Loucy (cell line): ENCODE measurements around the gene STXBP4.

Experiments
- H2AFZ ChIP-seq: fragments of 200-600 bp; sonication (generic); 2 replicates; pipeline ENCODE4 v1.6.0; 2016; ENCODE audit warnings: antibody characterized with exemption, mild to moderate bottlenecking, low read length, moderate library complexity
- H3F3A ChIP-seq: fragments of 200-600 bp; 2 replicates; pipeline ENCODE4 v1.6.0; 2016; ENCODE audit warnings: antibody characterized with exemption, low read depth, mild to moderate bottlenecking
- H3K27me3 ChIP-seq: fragments of 200-600 bp; sonication (generic); 2 replicates; pipeline ENCODE4 v1.6.1; 2014; ENCODE audit warnings: low read length, mild to moderate bottlenecking; ENCODE audit not compliant: insufficient read depth, poor library complexity, severe bottlenecking
- H3K36me3 ChIP-seq: fragments of 200-600 bp; sonication (generic); 2 replicates; pipeline ENCODE4 v1.6.1; 2016; ENCODE audit warnings: low read length; ENCODE audit not compliant: insufficient read depth
- H3K4me1 ChIP-seq: fragments of 200-600 bp; sonication (generic); 2 replicates; pipeline ENCODE4 v1.5.1; 2014; ENCODE audit warnings: low read length, mild to moderate bottlenecking; ENCODE audit not compliant: insufficient read depth, poor library complexity, severe bottlenecking
- H3K4me2 ChIP-seq: fragments of 200-600 bp; sonication (generic); 2 replicates; pipeline ENCODE4 v1.6.0; 2014; ENCODE audit warnings: antibody characterized with exemption, low read length, low read depth, mild to moderate bottlenecking; ENCODE audit not compliant: poor library complexity, severe bottlenecking
- H3K4me3 ChIP-seq: fragments of 200-600 bp; sonication (generic); 2 replicates; pipeline ENCODE4 v1.5.1; 2014; ENCODE audit warnings: low read length, mild to moderate bottlenecking, mixed read lengths; ENCODE audit not compliant: poor library complexity, severe bottlenecking
- H3K79me2 ChIP-seq: fragments of 200-600 bp; sonication (generic); 2 replicates; pipeline ENCODE4 v1.6.1; 2014; ENCODE audit warnings: low read length; ENCODE audit not compliant: insufficient read depth
- H3K9ac ChIP-seq: fragments of 200-600 bp; sonication (generic); 2 replicates; pipeline ENCODE4 v1.6.0; 2014; ENCODE audit warnings: mild to moderate bottlenecking, low read depth, low read length, moderate library complexity; ENCODE audit not compliant: poor library complexity, severe bottlenecking
- H3K9me2 ChIP-seq: fragments of 200-600 bp; sonication (generic); replicated peaks from 2 replicates; pipeline ENCODE4 v1.6.1; 2016; ENCODE audit warnings: low read depth, low read length, mixed read lengths
- H3K9me3 ChIP-seq: fragments of 200-600 bp; sonication (generic); 2 replicates; pipeline ENCODE4 v1.6.1; 2014; ENCODE audit warnings: mild to moderate bottlenecking, antibody characterized with exemption, low read length, low read depth; ENCODE audit not compliant: insufficient read depth
- H4K20me1 ChIP-seq: fragments of 200-600 bp; sonication (generic); 2 replicates; pipeline ENCODE4 v1.6.0; 2014; ENCODE audit warnings: antibody characterized with exemption, low read length, mild to moderate bottlenecking; ENCODE audit not compliant: insufficient read depth, poor library complexity, severe bottlenecking
- EZH2phosphoT487 ChIP-seq: fragments of 200-600 bp; IDR thresholded peaks from 2 replicates; pipeline ENCODE4 v1.6.1; 2018; ENCODE audit warnings: antibody characterized with exemption, mild to moderate bottlenecking, moderate library complexity, borderline replicate concordance
- TF ChIP-seq, protein P1 (sequence below): fragments of 200-600 bp; sonication (generic); conservative IDR thresholded peaks from 2 replicates; pipeline ENCODE4 v1.5.1; 2014; ENCODE audit warnings: mild to moderate bottlenecking, antibody characterized with exemption, low read length

STXBP4 gene

DNA sequence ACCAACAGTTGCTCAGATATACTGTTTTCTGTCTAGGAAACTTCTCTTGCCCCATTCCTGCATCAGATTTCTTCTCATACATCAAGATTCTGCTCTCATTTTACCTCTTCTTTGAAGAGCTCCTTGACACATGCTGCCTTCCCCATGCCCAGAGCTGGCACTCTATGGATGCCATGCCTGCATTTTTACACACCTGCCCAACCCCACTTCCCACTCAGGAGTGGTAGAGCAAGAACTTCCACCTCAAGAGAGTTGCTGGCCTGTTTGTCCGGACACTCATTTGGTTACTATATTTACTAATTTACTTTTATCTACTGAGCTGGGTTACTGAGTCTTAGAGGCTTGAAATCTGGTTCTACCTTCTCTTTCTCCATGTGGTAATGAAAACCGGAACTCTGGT lies 197.9 kb downstream of the STXBP4 start:
- H4K20me1 ChIP-seq = no peaks in the 10 kb centered on the region
- no peaks in the 10 kb centered on the region for H3K27me3 ChIP-seq
- H3K9me2 ChIP-seq = no peaks in the 10 kb centered on the region
- no peak overlapping the region for H3K4me2 ChIP-seq
- TF ChIP-seq, protein P1, sequence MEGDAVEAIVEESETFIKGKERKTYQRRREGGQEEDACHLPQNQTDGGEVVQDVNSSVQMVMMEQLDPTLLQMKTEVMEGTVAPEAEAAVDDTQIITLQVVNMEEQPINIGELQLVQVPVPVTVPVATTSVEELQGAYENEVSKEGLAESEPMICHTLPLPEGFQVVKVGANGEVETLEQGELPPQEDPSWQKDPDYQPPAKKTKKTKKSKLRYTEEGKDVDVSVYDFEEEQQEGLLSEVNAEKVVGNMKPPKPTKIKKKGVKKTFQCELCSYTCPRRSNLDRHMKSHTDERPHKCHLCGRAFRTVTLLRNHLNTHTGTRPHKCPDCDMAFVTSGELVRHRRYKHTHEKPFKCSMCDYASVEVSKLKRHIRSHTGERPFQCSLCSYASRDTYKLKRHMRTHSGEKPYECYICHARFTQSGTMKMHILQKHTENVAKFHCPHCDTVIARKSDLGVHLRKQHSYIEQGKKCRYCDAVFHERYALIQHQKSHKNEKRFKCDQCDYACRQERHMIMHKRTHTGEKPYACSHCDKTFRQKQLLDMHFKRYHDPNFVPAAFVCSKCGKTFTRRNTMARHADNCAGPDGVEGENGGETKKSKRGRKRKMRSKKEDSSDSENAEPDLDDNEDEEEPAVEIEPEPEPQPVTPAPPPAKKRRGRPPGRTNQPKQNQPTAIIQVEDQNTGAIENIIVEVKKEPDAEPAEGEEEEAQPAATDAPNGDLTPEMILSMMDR = no peak
- TF ChIP-seq EZH2phosphoT487 = no peak
- H3K36me3 ChIP-seq = no peaks in the 10 kb centered on the region
- no peak overlapping the region for H3K4me3 ChIP-seq
- peaks cover 15% of the 10 kb centered on the region for H3K4me1 ChIP-seq
- no peaks in the 10 kb centered on the region for H3F3A ChIP-seq
- H3K9ac ChIP-seq = no peak overlapping the region
- H3K79me2 ChIP-seq = no peaks in the 10 kb centered on the region
- no peaks in the 10 kb centered on the region for H3K9me3 ChIP-seq
- H2AFZ ChIP-seq = no peak overlapping the region

DNA sequence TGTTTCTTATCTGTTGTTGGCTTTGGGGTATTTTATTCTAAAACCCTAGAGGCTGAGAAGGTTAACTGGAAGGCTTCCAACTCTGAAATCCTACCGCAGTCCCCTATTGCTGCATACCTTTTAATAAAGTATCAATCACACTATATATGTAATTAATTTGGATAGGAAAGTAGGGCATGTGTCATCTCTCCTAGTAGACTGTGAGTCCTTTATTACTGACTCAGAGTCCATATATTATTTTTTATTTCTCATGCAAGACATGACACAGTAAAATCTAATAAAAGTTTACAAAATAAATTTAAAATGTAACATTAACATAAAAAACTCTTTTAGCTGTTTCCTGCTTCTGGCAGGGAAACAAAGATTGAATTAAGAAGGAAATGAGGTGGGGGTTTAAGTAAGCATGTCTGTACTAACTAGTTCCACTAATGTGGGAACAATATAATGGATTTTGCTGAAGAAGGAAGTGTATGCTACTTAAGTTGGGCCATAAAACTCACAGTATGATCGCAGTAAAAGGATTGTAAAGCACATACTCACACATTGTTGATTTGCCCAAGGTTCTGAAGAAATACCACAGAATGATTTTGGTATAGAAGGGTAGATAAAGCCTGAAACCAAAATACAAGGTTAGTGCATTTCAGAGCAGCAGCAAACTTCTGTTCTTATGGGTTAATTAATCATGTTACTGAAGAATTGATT lies 198.6 kb downstream of the STXBP4 start:
- Histone ChIP-seq H3K9me3 (no peaks in the 10 kb centered on the region), H3K9ac (no peak overlapping the region), H3K9me2 (no peaks in the 10 kb centered on the region), H3K79me2 (no peaks in the 10 kb centered on the region), H2AFZ (no peak overlapping the region), H3K36me3 (no peaks in the 10 kb centered on the region), H3K4me3 (no peak overlapping the region), H4K20me1 (no peaks in the 10 kb centered on the region), H3K4me2 (no peak overlapping the region), H3K27me3 (no peaks in the 10 kb centered on the region), H3K4me1 (peaks cover 15% of the 10 kb centered on the region), H3F3A (no peaks in the 10 kb centered on the region)
- TF ChIP-seq EZH2phosphoT487 = no peak
- TF ChIP-seq, protein P1 = no peak

DNA sequence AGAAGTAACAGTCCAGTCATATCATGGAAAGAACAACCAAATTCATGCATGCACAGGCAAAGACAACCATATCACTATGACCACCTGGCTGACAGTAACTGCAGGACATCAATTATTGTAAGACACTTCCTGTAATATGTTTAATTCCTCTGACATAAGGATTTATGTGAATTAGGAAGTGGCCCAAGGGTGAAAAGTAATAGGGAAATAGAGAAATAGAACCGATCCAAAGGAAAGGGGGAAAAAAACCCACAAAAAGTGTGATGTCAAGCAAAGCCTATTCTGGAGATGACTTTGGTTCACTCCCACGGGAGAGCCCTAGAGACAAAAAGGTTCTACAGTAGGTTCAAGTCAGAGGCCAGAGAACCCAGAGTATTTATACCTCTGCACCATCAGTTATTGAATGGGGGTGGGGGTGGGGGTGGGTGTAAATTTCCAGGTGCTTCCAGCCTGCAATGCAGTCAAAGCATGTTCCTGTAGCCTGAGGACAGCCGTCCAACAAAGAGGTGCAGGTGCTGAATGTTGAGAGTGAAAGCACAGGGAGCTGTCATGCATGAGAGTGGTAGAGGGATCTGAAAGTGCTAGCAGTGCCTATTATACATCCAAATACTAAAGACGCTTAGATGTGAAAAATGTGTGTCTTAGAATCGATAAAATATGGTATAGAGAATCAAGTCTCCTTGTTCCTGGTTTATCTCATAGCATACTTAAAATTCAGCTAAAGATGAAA lies 200.6 kb downstream of the STXBP4 start:
- H3K79me2 ChIP-seq = no peaks in the 10 kb centered on the region
- no peaks in the 10 kb centered on the region for H3K9me2 ChIP-seq
- H3K4me3 ChIP-seq = no peak overlapping the region
- H3K36me3 ChIP-seq = no peaks in the 10 kb centered on the region
- TF ChIP-seq EZH2phosphoT487 = no peak
- TF ChIP-seq, protein P1 = no peak
- H3K9ac ChIP-seq = no peak overlapping the region
- H3K4me1 ChIP-seq = peaks cover 15% of the 10 kb centered on the region
- H3K27me3 ChIP-seq = no peaks in the 10 kb centered on the region
- no peaks in the 10 kb centered on the region for H3K9me3 ChIP-seq
- H4K20me1 ChIP-seq = no peaks in the 10 kb centered on the region
- H3F3A ChIP-seq = no peaks in the 10 kb centered on the region
- H2AFZ ChIP-seq = no peak overlapping the region
- no peak overlapping the region for H3K4me2 ChIP-seq
